Endothelial cell of umbilical vein (primary cell): Measurements from ENCODE around the gene MARK3.

Source experiments
- CTCF ChIP-seq, 2 donors: IDR thresholded peaks; 1 replicate in 1 of 2; 2 replicates in 1 of 2; pipeline ENCODE4 v1.5.1; 2011; ENCODE audit warnings: low read length in 2 of 2, mild to moderate bottlenecking in 2 of 2, moderate library complexity in 2 of 2, control low read depth in 1 of 2, inconsistent platforms in 1 of 2, low read depth in 1 of 2; ENCODE audit not compliant: insufficient read depth in 1 of 2; ENCODE audit errors: extremely low read depth in 1 of 2
- EZH2 ChIP-seq: IDR thresholded peaks from 2 replicates; pipeline ENCODE4 v1.6.1; 2012; ENCODE audit warnings: borderline replicate concordance, low read depth, mild to moderate bottlenecking, moderate library complexity, low read length, inconsistent platforms; ENCODE audit not compliant: severe bottlenecking
- GATA2 ChIP-seq: IDR thresholded peaks from 2 replicates; pipeline ENCODE4 v1.7.0; 2011; ENCODE audit warnings: low read depth, mild to moderate bottlenecking, moderate library complexity, mixed read lengths, low read length; ENCODE audit not compliant: insufficient read length, insufficient read depth
- MYC ChIP-seq: IDR thresholded peaks from one replicate; pipeline ENCODE4 v1.6.1; 2011; ENCODE audit warnings: mild to moderate bottlenecking, low read depth, low read length
- POLR2A ChIP-seq: IDR thresholded peaks from 2 replicates; pipeline ENCODE4 v1.6.1; 2012; ENCODE audit warnings: low read depth, mild to moderate bottlenecking, control low read depth, low read length
- POLR2AphosphoS5 ChIP-seq: IDR thresholded peaks from 2 replicates; pipeline ENCODE4 v1.6.1; 2012; ENCODE audit warnings: low read depth, mild to moderate bottlenecking, control low read depth, low read length, moderate library complexity; ENCODE audit not compliant: insufficient read depth

- TF ChIP-seq POLR2AphosphoS5 (no peak), CTCF (IDR thresholded peaks at IDR 0.05; ENCODE audit: extremely low read depth in 1 of 2, insufficient read depth in 1 of 2, low read depth in 1 of 2, low read length in 2 of 2) (no peak), POLR2A (no peak), EZH2 (no peak), MYC (no peak), GATA2 (no peak)
These were observed 37.1 kb upstream of the MARK3 start for GRCh38 chr14:103348154-103348553.
